OCI-LY7 (cell line): ENCODE data around the gene KMT5B. TPM values are rescaled to one million over a fixed set of nuclear protein-coding genes. Genes with fewer than 3 reads are reported as not detected.

Experiments used
- BruUV-seq: library from RNA; stranded (reverse); fragments of 400-500 nt; replicated peaks from 2 replicates; lab custom pipeline; 2021; lab: Mats Ljungman, UMichigan
- CTCF ChIA-PET: fragments of 300-600 bp; sonication (Branson Sonifier 250); formaldehyde crosslinking; loops from one replicate; lab custom pipeline; 2022; ENCODE audit warnings: antibody characterized with exemption; ENCODE audit not compliant: unreplicated experiment; lab: Charles Lee
- POLR2A ChIA-PET: fragments of 300-600 bp; sonication (Branson Sonifier 250); formaldehyde crosslinking; loops from one replicate; lab custom pipeline; 2022; ENCODE audit warnings: antibody characterized with exemption; lab: Charles Lee
- DNase-seq: peaks from one replicate; pipeline ENCODE4 v3.0.0-alpha.2; 2015; ENCODE audit warnings: low spot score
- H2AFZ ChIP-seq: fragments of 200-600 bp; sonication (generic), shearing (Covaris generic); 2 replicates; pipeline ENCODE4 v1.6.1; 2014; ENCODE audit warnings: mild to moderate bottlenecking, antibody characterized with exemption, low read length, moderate library complexity
- H3K27ac ChIP-seq: fragments of 200-600 bp; sonication (generic); 2 replicates; pipeline ENCODE4 v1.5.1; 2014; ENCODE audit warnings: mixed run types, low read depth, mild to moderate bottlenecking, moderate library complexity, low read length, inconsistent platforms; ENCODE audit not compliant: poor library complexity, severe bottlenecking
- H3K36me3 ChIP-seq: fragments of 200-600 bp; sonication (generic); 2 replicates; pipeline ENCODE4 v1.6.1; 2014; ENCODE audit warnings: mild to moderate bottlenecking, antibody characterized with exemption, low read length, moderate library complexity, mixed read lengths; ENCODE audit not compliant: insufficient read depth
- H3K4me1 ChIP-seq: fragments of 200-600 bp; sonication (generic); 2 replicates; pipeline ENCODE4 v1.5.1; 2014; ENCODE audit warnings: mild to moderate bottlenecking, low read length; ENCODE audit not compliant: insufficient read depth, poor library complexity, severe bottlenecking
- H3K4me2 ChIP-seq: fragments of 200-600 bp; sonication (generic); 2 replicates; pipeline ENCODE4 v1.6.1; 2014; ENCODE audit warnings: mild to moderate bottlenecking, low read length
- H3K4me3 ChIP-seq: fragments of 200-600 bp; sonication (generic); 2 replicates; pipeline ENCODE4 v1.5.1; 2014; ENCODE audit warnings: mild to moderate bottlenecking, low read depth, low read length; ENCODE audit not compliant: poor library complexity, severe bottlenecking
- H3K79me2 ChIP-seq: fragments of 200-600 bp; sonication (generic); 2 replicates; pipeline ENCODE4 v1.6.1; 2016; ENCODE audit warnings: low read depth, mild to moderate bottlenecking, low read length, moderate library complexity, mixed read lengths; ENCODE audit not compliant: insufficient read depth
- H3K9me2 ChIP-seq: fragments of 200-600 bp; sonication (generic); 2 replicates; pipeline ENCODE4 v1.6.1; 2016; ENCODE audit warnings: mild to moderate bottlenecking, low read length, mixed read lengths; ENCODE audit not compliant: insufficient read depth
- H3K9me3 ChIP-seq: fragments of 200-600 bp; sonication (generic); 2 replicates; pipeline ENCODE4 v1.6.1; 2014; ENCODE audit warnings: mild to moderate bottlenecking, mixed run types, low read length, mixed read lengths
- H4K20me1 ChIP-seq: fragments of 200-600 bp; sonication (generic); 2 replicates; pipeline ENCODE4 v1.6.1; 2014; ENCODE audit warnings: mild to moderate bottlenecking, antibody characterized with exemption, low read length, moderate library complexity, mixed read lengths; ENCODE audit not compliant: insufficient read depth
- CTCF ChIP-seq: fragments of 200-600 bp; sonication (generic); conservative IDR thresholded peaks from 2 replicates; pipeline ENCODE4 v1.5.1; 2014; ENCODE audit warnings: mild to moderate bottlenecking, antibody characterized with exemption, low read length, moderate library complexity, mixed read lengths
- EZH2phosphoT487 ChIP-seq: fragments of 200-600 bp; sonication (generic); IDR thresholded peaks from 2 replicates; pipeline ENCODE4 v1.6.1; 2018; ENCODE audit warnings: low read depth, borderline replicate concordance, mild to moderate bottlenecking, mixed run types, antibody characterized with exemption, low read length, moderate library complexity, mixed read lengths
- intact Hi-C: fragments of 100-400 bp; cut with micrococcal nuclease; formaldehyde crosslinking; loops from one replicate; pipeline ENCODE4 v1.10.0; 2022; ENCODE audit not compliant: unreplicated experiment
- total RNA-seq, 2 experiments: library from RNA; depleted of rRNA in 1 of 2; stranded (reverse); fragments of >200 nt in 1 of 2; shearing (Covaris generic) in 1 of 2; gene quantifications; 2 replicates each; pipeline ENCODE4 v1.2.3, GENCODE V29; 2014 to 2022

Gene KMT5B
- total RNA-seq, 2 experiments from 2014 or later: 14.3 to 28.8 TPM

GRCh38 chr11:68181719-68182451 is 31.2 kb downstream of the KMT5B start:
- BruUV-seq: no TSS peak
- no peak overlapping the region for H2AFZ ChIP-seq
- POLR2A ChIA-PET: interaction anchor here (0.6 kb wide), 1 partner anchor 71 kb away, joined by 5 read pairs; no protein-coding TSS in a partner anchor
- H3K9me3 ChIP-seq: no peaks in the 10 kb centered on the region
- no peaks in the 10 kb centered on the region for H3K4me1 ChIP-seq
- peaks cover 37% of the 10 kb centered on the region; the same call in 1 of the 2 replicates for H3K36me3 ChIP-seq
- H4K20me1 ChIP-seq: no peaks in the 10 kb centered on the region
- no peak for TF ChIP-seq CTCF
- TF ChIP-seq EZH2phosphoT487: no peak
- H3K4me3 ChIP-seq: no peak overlapping the region
- no peak overlapping the region for H3K4me2 ChIP-seq
- H3K9me2 ChIP-seq: no peaks in the 10 kb centered on the region
- CTCF ChIA-PET: no interaction called here
- H3K27ac ChIP-seq: no peak overlapping the region
- no peaks in the 10 kb centered on the region for H3K79me2 ChIP-seq
- DNase-seq: no peak
- intact Hi-C loops: no loop called here

GRCh38 chr11:68179847-68180246 is 33.2 kb downstream of the KMT5B start:
- BruUV-seq: no TSS peak
- H3K4me3 ChIP-seq: no peak overlapping the region
- no peak overlapping the region for H3K4me2 ChIP-seq
- no peaks in the 10 kb centered on the region for H3K9me3 ChIP-seq
- H3K4me1 ChIP-seq: no peaks in the 10 kb centered on the region
- no peaks in the 10 kb centered on the region for H4K20me1 ChIP-seq
- no peaks in the 10 kb centered on the region for H3K9me2 ChIP-seq
- intact Hi-C loops: no loop called here
- H2AFZ ChIP-seq: no peak overlapping the region
- ChIA-PET POLR2A (interaction anchor here (1.0 kb wide), 1 partner anchor 53 kb away, joined by 3 read pairs; no protein-coding TSS in a partner anchor), CTCF (no interaction called here)
- peaks cover 31% of the 10 kb centered on the region; the same call in 1 of the 2 replicates for H3K36me3 ChIP-seq
- TF ChIP-seq CTCF (no peak), EZH2phosphoT487 (no peak)
- DNase-seq: no peak
- no peaks in the 10 kb centered on the region for H3K79me2 ChIP-seq
- H3K27ac ChIP-seq: no peak overlapping the region

- no peak overlapping the region for H3K27ac ChIP-seq
- H3K36me3 ChIP-seq: peaks cover 36% of the 10 kb centered on the region
- H3K9me3 ChIP-seq: no peaks in the 10 kb centered on the region
- no peaks in the 10 kb centered on the region for H3K79me2 ChIP-seq
- intact Hi-C loops: no loop called here
- CTCF ChIA-PET: interaction anchor here (0.6 kb wide), 1 partner anchor 75 kb away, joined by 3 read pairs; no protein-coding TSS in a partner anchor
- no peak overlapping the region for H2AFZ ChIP-seq
- POLR2A ChIA-PET: interaction anchor here (0.5 to 1.1 kb wide), 3 partner anchors 9 to 697 kb away, joined by 3 read pairs; no protein-coding TSS in a partner anchor
- H3K4me1 ChIP-seq: no peaks in the 10 kb centered on the region
- DNase-seq: no peak
- H3K4me3 ChIP-seq: no peak overlapping the region
- TF ChIP-seq CTCF (no peak), EZH2phosphoT487 (no peak)
- no peaks in the 10 kb centered on the region for H3K9me2 ChIP-seq
- H3K4me2 ChIP-seq: no peak overlapping the region
- H4K20me1 ChIP-seq: no peaks in the 10 kb centered on the region
- no TSS peak for BruUV-seq
Measured at GRCh38 chr11:68177877-68178276, 35.2 kb downstream of the KMT5B start.
